HG03108 (cell line): ENCODE measurements around the gene FAM53A.

ENCODE experiments used
- ATAC-seq: cut with Tn5 transposase; IDR thresholded peaks from one replicate; pipeline ENCODE4 v1.9.1; 2021; ENCODE audit warnings: moderate library complexity; ENCODE audit not compliant: unreplicated experiment

Gene FAM53A

GRCh38 chr4:1661695-1662094 lies 22.4 kb downstream of the FAM53A start:
- no peak for ATAC-seq

- no peak for ATAC-seq
Measured at GRCh38 chr4:1660948-1661677, 23.0 kb downstream of the FAM53A start.

- ATAC-seq, result no peak
Measured at GRCh38 chr4:1659104-1660043, 24.7 kb downstream of the FAM53A start.

DNA sequence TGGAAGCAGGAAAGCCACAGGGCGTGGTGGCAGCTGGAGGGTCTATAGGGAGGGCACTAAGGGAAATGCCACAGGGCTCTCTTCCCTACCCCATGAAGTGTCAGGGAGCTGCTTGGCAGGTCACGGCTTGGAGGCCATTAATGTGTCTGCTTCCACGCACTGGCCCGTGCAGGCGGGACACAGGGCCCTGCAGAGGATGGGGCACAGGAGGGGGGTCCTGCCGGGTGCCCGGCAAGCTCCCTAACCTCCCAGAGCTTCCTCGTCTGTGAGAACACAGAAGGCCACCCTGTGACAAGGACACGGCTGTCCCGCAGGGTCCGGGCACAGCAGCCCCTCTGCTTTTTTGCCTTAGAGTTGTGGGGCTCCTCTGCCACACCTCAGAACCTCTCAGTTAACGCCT lies 25.5 kb downstream of the FAM53A start:
- no peak for ATAC-seq

- no peak for ATAC-seq
Measured at GRCh38 chr4:1658146-1658545, 26.0 kb downstream of the FAM53A start.

- ATAC-seq, result no peak
Measured at GRCh38 chr4:1656986-1657385, 27.1 kb downstream of the FAM53A start.

- ATAC-seq, result no peak
Measured at GRCh38 chr4:1656132-1656531, 28.0 kb downstream of the FAM53A start.

GRCh38 chr4:1655676-1656075 lies 28.4 kb downstream of the FAM53A start:
- ATAC-seq, result no peak

DNA sequence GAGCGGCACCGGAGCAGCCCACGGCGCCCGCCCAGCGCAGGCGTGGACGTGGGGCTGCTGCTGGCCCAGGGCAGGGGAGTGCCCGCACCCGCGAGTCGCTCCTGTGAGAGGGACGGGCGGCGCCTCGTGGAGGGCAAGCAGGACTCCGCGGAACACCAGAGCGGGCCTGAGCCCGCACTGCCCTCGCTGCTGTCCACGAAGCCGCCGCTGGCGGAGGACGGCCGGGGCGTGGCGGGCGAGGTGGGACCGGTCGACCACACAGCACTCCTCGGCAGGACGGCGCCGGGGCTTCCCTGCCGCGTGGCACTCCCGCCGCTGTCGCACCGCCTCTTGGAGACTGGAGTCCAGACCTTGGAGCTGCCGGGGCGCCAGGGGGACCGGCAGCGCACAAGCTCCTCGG lies 29.0 kb downstream of the FAM53A start:
- no peak for ATAC-seq

DNA sequence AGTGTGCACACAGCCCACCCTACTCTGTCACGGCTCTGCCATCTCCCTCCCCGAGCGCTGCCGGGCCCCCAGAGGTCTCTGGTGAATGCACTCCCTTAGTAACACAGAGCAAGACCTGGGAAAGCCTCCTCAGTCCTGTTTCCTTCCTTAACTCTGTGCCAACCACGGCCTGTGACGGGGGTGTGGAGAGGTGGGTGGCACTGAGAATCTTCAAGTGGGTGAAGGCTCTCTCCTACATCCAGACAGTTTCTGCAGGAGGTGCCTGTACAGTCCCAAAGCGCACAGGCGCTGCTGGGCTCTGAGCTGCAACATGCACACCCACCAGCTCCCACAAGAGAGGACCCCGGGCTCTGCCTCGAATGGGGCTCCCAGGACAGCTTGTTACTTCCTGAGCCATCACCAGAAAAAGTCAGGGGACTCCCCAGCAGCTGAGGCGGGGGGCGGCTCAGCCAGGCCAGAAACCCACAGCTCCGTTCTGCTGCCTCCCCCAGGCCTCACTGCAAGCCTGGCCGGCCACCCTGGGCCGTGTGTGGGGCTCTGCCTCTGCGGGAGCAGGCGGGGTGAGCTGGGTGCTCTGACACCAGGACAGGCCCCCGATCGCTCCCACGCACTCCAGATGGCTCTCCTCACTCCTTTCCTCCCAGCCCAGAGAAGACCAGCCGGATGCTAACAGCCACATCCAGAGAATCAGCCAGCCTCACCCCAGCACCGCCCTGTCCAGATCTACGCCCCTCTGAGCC lies 29.7 kb downstream of the FAM53A start:
- no peak for ATAC-seq

DNA sequence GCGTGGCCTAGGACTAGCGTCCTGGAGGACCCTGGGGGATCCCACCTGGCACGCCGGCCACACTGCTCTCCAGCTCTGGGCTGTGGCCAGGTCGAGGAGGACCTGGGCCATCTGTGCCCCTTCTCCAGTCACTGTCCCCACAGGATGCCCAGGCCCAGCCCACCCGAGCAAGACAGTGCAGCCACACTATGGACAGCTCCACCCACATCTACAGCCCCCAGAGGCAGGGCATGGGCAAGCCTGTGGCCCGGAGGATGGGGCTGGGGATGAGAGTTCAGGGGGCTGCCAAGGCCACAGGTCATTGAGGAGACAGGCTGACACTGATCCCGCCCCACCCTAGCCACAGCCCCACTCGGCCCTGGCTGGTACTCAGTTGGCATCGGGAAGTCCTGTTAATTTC lies 30.3 kb downstream of the FAM53A start:
- ATAC-seq, result no peak

GRCh38 chr4:1652088-1652487 lies 32.0 kb downstream of the FAM53A start:
- no peak for ATAC-seq

DNA sequence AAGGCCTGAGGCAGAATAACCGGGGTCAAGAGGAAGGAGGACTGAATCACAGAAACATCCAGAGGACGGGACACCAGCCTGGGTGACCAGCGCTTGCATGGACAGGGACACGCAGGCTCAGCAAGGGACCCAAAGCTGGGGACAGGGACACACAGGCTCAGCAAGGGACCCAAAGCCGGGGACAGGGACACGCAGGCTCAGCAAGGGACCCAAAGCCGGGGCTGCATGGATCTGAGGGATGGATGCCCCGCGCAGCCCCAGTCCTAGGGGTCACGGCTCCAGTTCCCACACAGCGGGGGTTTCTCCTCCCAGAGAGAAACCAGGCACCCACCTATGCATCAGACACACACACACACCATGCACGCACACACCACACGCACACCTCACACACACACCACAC lies 32.5 kb downstream of the FAM53A start:
- no peak for ATAC-seq

DNA sequence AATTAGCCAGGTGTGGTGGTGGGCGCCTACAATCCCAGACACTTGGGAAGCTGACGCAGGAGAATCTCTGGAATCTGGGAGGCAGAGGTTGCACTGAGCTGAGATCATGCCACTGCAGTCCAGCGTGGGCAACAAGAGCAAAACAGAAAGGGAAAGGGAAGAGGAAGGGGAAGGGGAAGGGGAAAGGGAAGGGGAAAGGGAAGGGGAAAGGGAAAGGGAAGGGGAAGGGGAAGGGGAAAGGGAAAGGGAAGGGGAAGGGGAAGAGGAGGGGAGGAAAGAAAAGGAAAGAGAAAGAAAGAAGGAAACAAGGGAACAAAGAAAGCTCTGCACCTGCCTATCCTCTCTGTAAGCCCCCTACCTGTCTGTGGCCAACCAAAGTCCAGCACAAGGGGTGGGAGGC lies 35.2 kb downstream of the FAM53A start:
- ATAC-seq, result no peak

GRCh38 chr4:1647432-1647831 lies 36.7 kb downstream of the FAM53A start:
- ATAC-seq, result no peak

- no peak for ATAC-seq
Measured at GRCh38 chr4:1646690-1647089, 37.4 kb downstream of the FAM53A start.

DNA sequence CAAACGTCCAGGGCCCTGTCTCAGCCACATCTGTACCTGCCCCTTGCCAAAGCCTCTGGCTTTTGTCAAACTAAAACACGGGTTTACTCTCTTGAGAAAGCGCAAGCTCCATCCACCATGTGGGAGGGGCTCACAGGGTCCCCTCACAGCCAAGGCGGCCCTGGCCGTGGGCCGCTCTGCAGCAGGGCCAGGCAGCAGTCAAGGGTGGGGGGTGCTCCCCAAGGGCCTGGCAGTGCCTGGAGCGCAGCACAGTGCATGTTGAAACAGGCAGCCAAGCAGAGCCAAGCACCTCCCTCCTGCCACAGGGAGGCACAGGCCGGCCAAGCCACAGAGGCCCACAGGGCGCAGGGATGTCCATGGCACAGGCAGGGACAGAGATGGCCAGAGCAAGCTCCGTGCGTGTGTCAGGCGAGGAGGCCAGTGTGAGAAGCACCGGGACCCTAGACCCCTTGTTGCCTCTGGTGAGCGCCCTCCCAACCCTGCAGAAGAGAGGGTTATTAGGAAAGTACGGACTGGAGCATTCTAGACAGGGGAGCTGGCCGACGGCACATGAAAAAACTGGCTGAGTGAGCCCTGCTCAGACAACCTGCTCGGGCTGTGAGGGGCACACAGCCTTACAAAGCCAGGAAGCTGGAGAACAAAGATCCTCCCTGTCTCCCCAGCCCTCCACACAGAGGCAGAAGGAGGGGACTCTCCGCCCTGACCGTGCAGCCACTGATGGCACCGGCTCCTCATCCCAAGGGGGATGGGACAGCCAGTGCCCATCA lies 39.0 kb downstream of the FAM53A start:
- ATAC-seq, result no peak

DNA sequence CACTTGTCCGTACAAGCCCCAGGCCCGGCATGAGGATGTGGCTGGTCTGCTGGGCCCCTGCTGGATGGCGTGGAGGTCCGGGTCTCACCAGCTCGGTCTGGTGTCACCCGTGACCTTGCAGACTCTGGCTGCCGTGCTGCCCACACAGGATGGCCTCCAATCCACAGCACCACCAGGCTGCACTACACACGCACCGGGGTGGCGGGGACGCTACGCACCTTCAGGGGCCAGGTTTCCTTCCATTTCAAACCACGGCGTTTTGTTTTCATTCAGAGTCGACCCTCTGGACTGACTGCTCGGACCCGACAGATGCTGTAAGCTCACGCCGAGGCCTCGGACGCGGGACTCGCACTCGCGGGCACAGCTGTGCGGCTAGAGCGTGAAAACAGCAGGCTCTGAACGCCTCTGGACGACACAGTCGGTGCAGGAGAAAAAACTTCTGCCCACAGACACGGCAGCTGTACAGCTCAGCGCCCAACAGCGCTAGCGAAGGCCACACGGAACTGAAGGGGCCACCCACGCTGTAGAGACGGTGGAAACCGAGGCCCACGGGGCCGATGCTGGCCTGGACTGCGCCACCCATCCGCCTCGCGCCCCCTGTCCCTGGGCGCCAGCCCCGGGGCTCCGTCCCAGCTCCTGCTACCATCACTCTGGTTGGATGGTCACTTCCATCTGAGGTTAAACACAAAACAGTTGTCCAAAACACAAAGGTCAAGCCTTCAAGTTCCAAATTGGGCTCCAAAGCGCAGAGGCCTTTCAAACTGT lies 40.0 kb downstream of the FAM53A start:
- no peak for ATAC-seq

DNA sequence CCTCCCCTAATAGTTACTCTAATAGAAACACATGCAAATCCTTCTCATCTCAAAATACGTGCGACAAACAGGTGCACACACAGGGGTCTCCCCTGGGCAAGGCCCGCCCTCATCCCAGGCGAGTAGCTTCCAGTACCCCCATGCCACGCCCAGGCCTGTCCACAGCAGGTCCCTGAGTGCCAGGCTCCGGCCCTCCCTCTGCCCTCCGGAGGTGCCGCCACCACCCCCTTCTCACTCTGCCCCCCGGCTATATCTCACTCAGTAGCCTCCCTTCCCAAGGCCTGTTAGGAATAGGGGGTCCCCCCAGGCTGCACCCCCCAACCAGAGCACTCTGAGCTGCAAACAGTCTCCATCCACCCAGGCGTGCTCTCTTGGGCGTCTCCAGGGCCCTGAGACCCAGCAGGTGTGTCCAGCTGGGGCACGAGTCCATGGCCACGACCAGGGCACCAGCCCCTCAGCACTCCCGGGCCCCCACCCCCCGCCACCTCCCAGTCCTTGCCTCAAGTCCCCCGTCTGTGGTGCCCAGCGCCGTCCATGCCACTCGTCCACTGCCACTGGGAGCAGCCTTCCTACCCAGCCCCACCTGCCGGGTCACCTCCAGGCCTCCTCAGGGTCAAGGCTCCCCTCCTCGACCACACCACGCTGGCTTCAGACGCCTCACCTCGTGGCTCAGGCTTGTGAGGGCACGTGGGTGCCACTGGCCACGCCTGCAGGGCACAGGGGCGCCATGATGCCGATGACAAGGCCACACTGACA lies 41.7 kb downstream of the FAM53A start:
- ATAC-seq, result no peak
